Endothelial cell of umbilical vein (primary cell): Measurements from ENCODE around the gene NUDT9. TPM values are rescaled to one million over a fixed set of nuclear protein-coding genes. Genes with fewer than 3 reads are reported as not detected.

Experiments used
- BruUV-seq: library from RNA; stranded (reverse); fragments of 400-500 nt; replicated peaks from 2 replicates; lab custom pipeline; 2021; lab: Mats Ljungman, UMichigan
- CTCF ChIA-PET: fragments of 300-600, 350-600 bp; sonication (Branson Sonifier 250); formaldehyde crosslinking; loops from one replicate; lab custom pipeline; 2021; ENCODE audit warnings: antibody characterized with exemption, inconsistent platforms; lab: Charles Lee
- POLR2A ChIA-PET: fragments of 300-600, 350-600 bp; sonication (Branson Sonifier 250); formaldehyde crosslinking; loops from one replicate; lab custom pipeline; 2021; ENCODE audit warnings: antibody characterized with exemption, inconsistent platforms; lab: Charles Lee
- DNase-seq: peaks from one replicate; pipeline ENCODE4 v3.0.0-alpha.2; 2011; ENCODE audit warnings: low read depth, low spot score
- FAIRE-seq: peaks from 2 replicates; lab custom pipeline; 2011; peaks lifted over from hg19 to GRCh38; lab: Jason Lieb, UNC
- H2AFZ ChIP-seq: 2 replicates; pipeline ENCODE4 v1.6.0; 2012; ENCODE audit warnings: low read depth, low read length, control low read depth, inconsistent platforms
- H3K27ac ChIP-seq: 2 replicates; pipeline ENCODE4 v1.5.1; 2011; ENCODE audit warnings: low read depth, mild to moderate bottlenecking, control low read depth, low read length, moderate library complexity; ENCODE audit not compliant: insufficient read depth
- H3K27me3 ChIP-seq, 2 experiments: 2 replicates each; pipeline versions ENCODE4 v1.6.0 to v1.6.1; 2011; ENCODE audit warnings: low read length in 2 of 2, mixed read lengths in 1 of 2; ENCODE audit not compliant: control insufficient read depth in 2 of 2, insufficient read depth in 2 of 2
- H3K36me3 ChIP-seq, 2 experiments: 2 replicates in 1 of 2; 3 replicates in 1 of 2; pipeline ENCODE4 v1.5.1; 2011; ENCODE audit warnings: low read length in 2 of 2, mild to moderate bottlenecking in 1 of 2, moderate library complexity in 1 of 2; ENCODE audit not compliant: control insufficient read depth in 2 of 2, insufficient read depth in 2 of 2; ENCODE audit errors: extremely low read depth in 1 of 2
- H3K4me1 ChIP-seq: 3 replicates; pipeline ENCODE4 v1.5.1; 2011; ENCODE audit warnings: mild to moderate bottlenecking, low read length; ENCODE audit not compliant: control insufficient read depth, insufficient read depth; ENCODE audit errors: extremely low read depth
- H3K4me2 ChIP-seq: 2 replicates; pipeline ENCODE4 v1.6.1; 2011; ENCODE audit warnings: low read length, control low read depth, mixed read lengths; ENCODE audit not compliant: insufficient read depth
- H3K4me3 ChIP-seq, 3 experiments: fragments of 200-600 bp in 1 of 3; sonication (generic), shearing (Covaris generic) in 1 of 3; replicated peaks in 1 of 3; 2 replicates each; pipeline ENCODE4 v1.5.1; 2011 to 2016; ENCODE audit warnings: control low read depth in 3 of 3, low read length in 3 of 3, mild to moderate bottlenecking in 2 of 3, inconsistent platforms in 1 of 3, low read depth in 1 of 3, moderate library complexity in 1 of 3; ENCODE audit not compliant: insufficient read depth in 1 of 3
- H3K79me2 ChIP-seq: 2 replicates; pipeline ENCODE4 v1.6.0; 2012; ENCODE audit warnings: low read length, inconsistent platforms; ENCODE audit not compliant: control insufficient read depth, insufficient read depth
- H3K9ac ChIP-seq: replicated peaks from 2 replicates; pipeline ENCODE3; 2011; ENCODE audit warnings: low read length, control low read depth; ENCODE audit not compliant: insufficient read depth; ENCODE audit errors: extremely low read depth
- H3K9me1 ChIP-seq: replicated peaks from 3 replicates; pipeline ENCODE4 v1.6.0; 2011; ENCODE audit warnings: mild to moderate bottlenecking, low read length; ENCODE audit not compliant: control insufficient read depth, insufficient read depth; ENCODE audit errors: extremely low read depth
- H3K9me3 ChIP-seq: replicated peaks from 2 replicates; pipeline ENCODE4 v1.5.1; 2012; ENCODE audit warnings: low read length, inconsistent platforms; ENCODE audit not compliant: control insufficient read depth, insufficient read depth
- H4K20me1 ChIP-seq: replicated peaks from 2 replicates; pipeline ENCODE3; 2011; ENCODE audit warnings: mild to moderate bottlenecking, low read length; ENCODE audit not compliant: control insufficient read depth, insufficient read depth; ENCODE audit errors: extremely low read depth
- EZH2 ChIP-seq: IDR thresholded peaks from 2 replicates; pipeline ENCODE4 v1.6.1; 2012; ENCODE audit warnings: borderline replicate concordance, low read depth, mild to moderate bottlenecking, moderate library complexity, low read length, inconsistent platforms; ENCODE audit not compliant: severe bottlenecking
- FOS ChIP-seq: IDR thresholded peaks from 2 replicates; pipeline ENCODE4 v1.6.1; 2011; ENCODE audit warnings: mild to moderate bottlenecking, low read length, moderate library complexity, borderline replicate concordance; ENCODE audit not compliant: insufficient read depth
- GATA2 ChIP-seq: IDR thresholded peaks from 2 replicates; pipeline ENCODE4 v1.7.0; 2011; ENCODE audit warnings: low read depth, mild to moderate bottlenecking, moderate library complexity, mixed read lengths, low read length; ENCODE audit not compliant: insufficient read length, insufficient read depth
- JUN ChIP-seq: IDR thresholded peaks from 2 replicates; pipeline ENCODE4 v1.6.1; 2011; ENCODE audit warnings: borderline replicate concordance, low read depth; ENCODE audit not compliant: insufficient read length, insufficient read depth
- MYC ChIP-seq: IDR thresholded peaks from one replicate; pipeline ENCODE4 v1.6.1; 2011; ENCODE audit warnings: mild to moderate bottlenecking, low read depth, low read length
- POLR2A ChIP-seq: IDR thresholded peaks from 2 replicates; pipeline ENCODE4 v1.6.1; 2012; ENCODE audit warnings: low read depth, mild to moderate bottlenecking, control low read depth, low read length
- POLR2AphosphoS5 ChIP-seq: IDR thresholded peaks from 2 replicates; pipeline ENCODE4 v1.6.1; 2012; ENCODE audit warnings: low read depth, mild to moderate bottlenecking, control low read depth, low read length, moderate library complexity; ENCODE audit not compliant: insufficient read depth
- dilution Hi-C: fragments of 300-500 bp; cut with MboI; formaldehyde crosslinking; loops from one replicate; pipeline ENCODE4 v1.15.0; 2019; ENCODE audit warnings: low sequenced_read_pairs; ENCODE audit not compliant: extremely low pct_ligation_motif_present
- intact Hi-C: fragments of 100-400 bp; cut with micrococcal nuclease; formaldehyde crosslinking; loops from one replicate; pipeline ENCODE4 v1.10.0; 2022
- polyA plus RNA-seq, 4 experiments: library from polyadenylated mRNA; depleted of rRNA in 3 of 4; stranded (reverse) in 3 of 4; unstranded in 1 of 4; fragments of >200 nt; gene quantifications; 2 replicates each; pipeline versions ENCODE4 v1.2.1 to v1.2.3, GENCODE V29; 2011 to 2012; ENCODE audit warnings: missing spikeins in 1 of 4
- total RNA-seq: library from RNA; stranded (reverse); gene quantifications from 2 replicates; pipeline ENCODE4 v1.2.3, GENCODE V29; 2021
- TF ChIP-seq, protein P1 (sequence below): IDR thresholded peaks from 2 replicates; pipeline ENCODE4 v1.6.1; 2011; ENCODE audit not compliant: insufficient read depth, insufficient read length
- TF ChIP-seq, protein P2 (sequence below), 2 donors: IDR thresholded peaks; 1 replicate in 1 of 2; 2 replicates in 1 of 2; pipeline ENCODE4 v1.5.1; 2011; ENCODE audit warnings: low read length in 2 of 2, mild to moderate bottlenecking in 2 of 2, moderate library complexity in 2 of 2, control low read depth in 1 of 2, inconsistent platforms in 1 of 2, low read depth in 1 of 2; ENCODE audit not compliant: insufficient read depth in 1 of 2; ENCODE audit errors: extremely low read depth in 1 of 2

NUDT9 gene
- total and polyA plus RNA-seq, 2 donors (not counting 3 experiments of a cell fraction or from before 2014, with no cell fraction given) = 15.3 to 25.0 TPM

DNA sequence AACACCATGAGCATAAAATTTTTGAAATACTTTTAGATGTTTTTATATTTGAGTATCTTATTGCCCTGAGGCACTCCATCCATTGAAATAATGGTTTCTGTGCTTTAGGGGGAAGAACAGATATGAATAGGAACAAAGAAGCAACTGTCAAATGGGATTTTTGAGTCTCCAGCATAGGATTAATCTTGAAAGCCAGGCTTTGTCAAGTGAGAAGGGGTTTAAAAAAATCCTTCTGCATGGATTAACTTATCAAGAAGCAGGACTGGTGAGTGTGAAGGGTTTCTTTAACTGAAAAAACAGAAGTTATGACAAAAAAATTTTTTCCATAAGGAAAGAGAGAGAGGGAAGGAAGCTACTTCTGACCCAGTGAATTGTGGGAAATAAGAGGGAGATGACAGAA is 7.6 kb upstream of the NUDT9 start:
- no peak for FAIRE-seq
- TF ChIP-seq EZH2 (no peak), GATA2 (no peak), JUN (no peak), MYC (no peak), FOS (no peak), POLR2A (no peak), POLR2AphosphoS5 (no peak)
- TF ChIP-seq, protein P1, sequence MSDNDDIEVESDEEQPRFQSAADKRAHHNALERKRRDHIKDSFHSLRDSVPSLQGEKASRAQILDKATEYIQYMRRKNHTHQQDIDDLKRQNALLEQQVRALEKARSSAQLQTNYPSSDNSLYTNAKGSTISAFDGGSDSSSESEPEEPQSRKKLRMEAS = no peak
- TF ChIP-seq, protein P2, sequence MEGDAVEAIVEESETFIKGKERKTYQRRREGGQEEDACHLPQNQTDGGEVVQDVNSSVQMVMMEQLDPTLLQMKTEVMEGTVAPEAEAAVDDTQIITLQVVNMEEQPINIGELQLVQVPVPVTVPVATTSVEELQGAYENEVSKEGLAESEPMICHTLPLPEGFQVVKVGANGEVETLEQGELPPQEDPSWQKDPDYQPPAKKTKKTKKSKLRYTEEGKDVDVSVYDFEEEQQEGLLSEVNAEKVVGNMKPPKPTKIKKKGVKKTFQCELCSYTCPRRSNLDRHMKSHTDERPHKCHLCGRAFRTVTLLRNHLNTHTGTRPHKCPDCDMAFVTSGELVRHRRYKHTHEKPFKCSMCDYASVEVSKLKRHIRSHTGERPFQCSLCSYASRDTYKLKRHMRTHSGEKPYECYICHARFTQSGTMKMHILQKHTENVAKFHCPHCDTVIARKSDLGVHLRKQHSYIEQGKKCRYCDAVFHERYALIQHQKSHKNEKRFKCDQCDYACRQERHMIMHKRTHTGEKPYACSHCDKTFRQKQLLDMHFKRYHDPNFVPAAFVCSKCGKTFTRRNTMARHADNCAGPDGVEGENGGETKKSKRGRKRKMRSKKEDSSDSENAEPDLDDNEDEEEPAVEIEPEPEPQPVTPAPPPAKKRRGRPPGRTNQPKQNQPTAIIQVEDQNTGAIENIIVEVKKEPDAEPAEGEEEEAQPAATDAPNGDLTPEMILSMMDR (IDR thresholded peaks at IDR 0.05; ENCODE audit: extremely low read depth in 1 of 2, insufficient read depth in 1 of 2, low read depth in 1 of 2, low read length in 2 of 2) = no peak
- no TSS peak for BruUV-seq
- Histone ChIP-seq H3K4me1 (peaks cover 5% of the 10 kb centered on the region), H3K36me3 (no peaks in the 10 kb centered on the region), H3K79me2 (no peaks in the 10 kb centered on the region), H3K9me3 (no peaks in the 10 kb centered on the region), H3K27ac (no peak overlapping the region), H4K20me1 (no peaks in the 10 kb centered on the region), H3K4me3 (no peak overlapping the region), H3K9me1 (no peaks in the 10 kb centered on the region), H2AFZ (no peak overlapping the region), H3K9ac (no peak overlapping the region), H3K27me3 (peaks cover 6 to 7% of the 10 kb centered on the region in 2 experiments), H3K4me2 (no peak overlapping the region)
- dilution Hi-C loops = no loop called here
- POLR2A ChIA-PET = no interaction called here
- DNase-seq = no peak
- CTCF ChIA-PET = no interaction called here
- intact Hi-C loops = no loop called here
